HepG2 (cell line): ENCODE measurements around the gene PREP. TPM values are rescaled to one million over a fixed set of nuclear protein-coding genes. Genes with fewer than 3 reads are reported as not detected.

Source experiments
- BORCS8-MEF2B ChIP-seq: sonication (generic); formaldehyde crosslinking; IDR thresholded peaks from 2 replicates; pipeline ENCODE4 v1.8.0; 2022; ENCODE audit warnings: mild to moderate bottlenecking, missing genetic modification reagents
- CC2D1A ChIP-seq: sonication (generic); formaldehyde crosslinking; IDR thresholded peaks from 2 replicates; pipeline ENCODE4 v1.8.1; 2023; ENCODE audit warnings: mild to moderate bottlenecking, missing genetic modification reagents
- FOXC1 ChIP-seq: sonication (generic); formaldehyde crosslinking; IDR thresholded peaks from 2 replicates; pipeline ENCODE4 v1.8.0; 2022; ENCODE audit warnings: mild to moderate bottlenecking, missing genetic modification reagents, borderline replicate concordance
- HES4 ChIP-seq: sonication (generic); formaldehyde crosslinking; IDR thresholded peaks from 2 replicates; pipeline ENCODE4 v1.9.0; 2021; ENCODE audit warnings: mild to moderate bottlenecking, missing genetic modification reagents, borderline replicate concordance
- JUNB ChIP-seq: sonication (generic); formaldehyde crosslinking; IDR thresholded peaks from 2 replicates; pipeline ENCODE4 v1.8.0; 2022; ENCODE audit warnings: missing genetic modification reagents, mild to moderate bottlenecking, borderline replicate concordance
- KDM2A ChIP-seq: sonication (generic); formaldehyde crosslinking; IDR thresholded peaks from 2 replicates; pipeline ENCODE4 v1.4.0; 2020; ENCODE audit warnings: low read depth, missing genetic modification reagents, borderline replicate concordance
- MAZ ChIP-seq, 2 experiments: sonication (generic) in 1 of 2; formaldehyde crosslinking in 1 of 2; IDR thresholded peaks; 2 replicates each; pipeline versions ENCODE4 v1.5.0 to v1.6.1; 2012 to 2020; ENCODE audit warnings: low read depth in 2 of 2, mild to moderate bottlenecking in 2 of 2, borderline replicate concordance in 1 of 2, improper control_type of control experiment in 1 of 2, low read length in 1 of 2, missing genetic modification reagents in 1 of 2, moderate library complexity in 1 of 2
- RAD21 ChIP-seq: fragments of 450-650 bp; formaldehyde crosslinking; IDR thresholded peaks from 2 replicates; pipeline ENCODE4 v1.5.0; 2020; ENCODE audit warnings: mild to moderate bottlenecking
- SETDB1 ChIP-seq: sonication (generic); formaldehyde crosslinking; IDR thresholded peaks from 2 replicates; pipeline ENCODE4 v1.5.1; 2020; ENCODE audit warnings: missing genetic modification reagents, mild to moderate bottlenecking, borderline replicate concordance
- SKI ChIP-seq: fragments of 450-650 bp; IDR thresholded peaks from one replicate; pipeline ENCODE4 v1.6.1; 2018; ENCODE audit warnings: mild to moderate bottlenecking; ENCODE audit not compliant: partially characterized antibody
- TAF15 ChIP-seq: fragments of 200-400 bp; formaldehyde crosslinking; IDR thresholded peaks from one replicate; pipeline ENCODE4 v1.6.1; 2018; ENCODE audit warnings: mild to moderate bottlenecking, low read depth, low read length; ENCODE audit not compliant: poor library complexity, severe bottlenecking
- TARDBP ChIP-seq: sonication (generic); formaldehyde crosslinking; IDR thresholded peaks from 2 replicates; pipeline ENCODE4 v1.8.0; 2022; ENCODE audit warnings: mild to moderate bottlenecking, missing genetic modification reagents
- YY1 ChIP-seq: IDR thresholded peaks from 2 replicates; pipeline ENCODE4 v1.6.1; 2011; ENCODE audit warnings: low read length, low read depth, moderate library complexity, mild to moderate bottlenecking; ENCODE audit not compliant: insufficient read depth, insufficient replicate concordance
- ZBTB10 ChIP-seq: sonication (generic); formaldehyde crosslinking; IDR thresholded peaks from 2 replicates; pipeline ENCODE4 v1.4.0; 2020; ENCODE audit warnings: missing genetic modification reagents, borderline replicate concordance
- ZBTB21 ChIP-seq: sonication (generic); formaldehyde crosslinking; IDR thresholded peaks from 2 replicates; pipeline ENCODE4 v1.4.0; 2020; ENCODE audit warnings: missing genetic modification reagents
- ZBTB8A ChIP-seq: sonication (generic); formaldehyde crosslinking; IDR thresholded peaks from 2 replicates; pipeline ENCODE4 v1.4.0; 2020; ENCODE audit warnings: mild to moderate bottlenecking, low read depth, missing genetic modification reagents, borderline replicate concordance
- ZNF18 ChIP-seq: sonication (generic); formaldehyde crosslinking; IDR thresholded peaks from 2 replicates; pipeline ENCODE4 v1.8.0; 2022; ENCODE audit warnings: mild to moderate bottlenecking, missing genetic modification reagents; ENCODE audit not compliant: insufficient replicate concordance
- ZNF33A ChIP-seq: sonication (generic); formaldehyde crosslinking; IDR thresholded peaks from 2 replicates; pipeline ENCODE4 v1.5.1; 2020; ENCODE audit warnings: missing genetic modification reagents, mild to moderate bottlenecking, moderate library complexity, borderline replicate concordance
- ZNF34 ChIP-seq: sonication (generic); formaldehyde crosslinking; IDR thresholded peaks from 2 replicates; pipeline ENCODE4 v1.4.0; 2020; ENCODE audit warnings: mild to moderate bottlenecking, missing genetic modification reagents, borderline replicate concordance
- ZNF543 ChIP-seq: sonication (generic); formaldehyde crosslinking; IDR thresholded peaks from 2 replicates; pipeline ENCODE4 v1.4.0; 2020; ENCODE audit warnings: mild to moderate bottlenecking, missing genetic modification reagents
- polyA plus RNA-seq, 8 experiments: library from polyadenylated mRNA; depleted of rRNA in 3 of 8; stranded (reverse) in 7 of 8; unstranded in 1 of 8; fragments of >200 nt; fragmentation: Illumina TruSeq in 4 of 8; extraction: Trizol in 4 of 8; gene quantifications; 2 replicates each; pipeline versions ENCODE4 v1.2.1 to v1.2.3, GENCODE V29; 2011 to 2016; ENCODE audit warnings: low read depth in 4 of 8, missing spikeins in 1 of 8, mixed read lengths in 1 of 8; ENCODE audit not compliant: insufficient read depth in 1 of 8
- total RNA-seq, 5 experiments: library from RNA; depleted of rRNA; stranded (reverse); fragments of >200 nt; fragmentation: Illumina TruSeq; extraction: Trizol; gene quantifications; 2 replicates each; pipeline ENCODE4 v1.2.3, GENCODE V29; 2016; ENCODE audit warnings: low read depth in 1 of 5
- TF ChIP-seq, protein P1 (sequence below): sonication (generic); formaldehyde crosslinking; IDR thresholded peaks from 2 replicates; pipeline ENCODE4 v1.5.0; 2020; ENCODE audit warnings: missing genetic modification reagents

PREP gene
- total and polyA plus RNA-seq, 2 of the 13 experiments (the other 11 are each of a cell fraction or from before 2014, with no cell fraction given), result 12.6 to 15.9 TPM

DNA sequence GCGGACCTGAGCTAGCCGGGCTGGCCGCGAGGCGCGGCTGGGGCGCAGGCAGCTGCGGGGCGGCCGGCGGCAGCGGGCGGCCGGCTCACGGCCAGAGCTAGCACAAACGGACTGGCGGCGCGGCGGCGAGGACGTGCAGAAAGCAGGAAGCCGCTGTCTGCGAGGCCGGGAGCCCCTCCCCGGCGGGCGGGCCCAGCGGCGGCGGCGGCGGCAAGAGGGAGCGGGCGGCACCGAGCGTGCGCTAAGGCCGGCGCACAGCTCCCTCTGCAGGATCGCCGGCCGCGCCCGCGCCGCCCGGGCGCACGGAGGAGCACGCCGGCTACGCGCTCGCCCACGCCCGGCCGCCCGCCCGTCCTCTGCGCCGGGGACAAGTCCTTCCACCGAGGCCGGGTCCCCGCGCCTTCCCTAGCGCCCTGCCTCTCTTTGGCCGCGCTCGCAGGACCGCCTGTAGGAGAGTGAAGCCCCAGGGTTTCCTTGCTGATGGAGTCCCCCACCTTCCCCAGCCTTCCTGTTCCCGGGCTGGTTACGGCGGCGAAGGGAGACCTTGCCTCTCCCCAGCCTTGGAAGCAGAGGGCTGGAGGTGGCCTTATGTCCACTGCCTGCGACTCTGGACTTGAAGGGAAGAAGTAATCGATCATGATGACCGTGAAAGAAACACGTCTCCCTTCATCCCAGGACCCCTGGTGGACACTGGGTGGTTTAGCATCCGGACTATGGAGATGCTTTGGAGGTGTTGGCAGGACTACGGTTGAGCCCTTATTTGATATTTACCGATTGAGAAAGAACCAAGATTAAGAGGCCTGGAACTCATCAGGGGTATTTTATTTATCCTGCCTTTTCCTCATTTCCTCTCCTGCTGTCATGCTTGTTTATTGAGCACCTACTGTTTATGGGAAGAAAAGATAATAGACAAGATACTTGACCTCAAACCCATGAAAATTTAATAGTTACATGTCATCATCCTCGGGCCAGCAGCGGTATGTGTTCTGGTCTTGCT lies at the start of gene PREP (continued):
- TF ChIP-seq FOXC1 (CRISPR knock-in tag) (no peak), KDM2A (CRISPR knock-in tag) (peak; percentile 67; the same call in 1 of the 2 replicates), YY1 (peak; percentile 75), MAZ (IDR thresholded peaks at IDR 0.05; ENCODE audit: borderline replicate concordance, low read depth, low read length) (peak; percentile 13; the same call in 1 of the 2 replicates), MAZ (CRISPR knock-in tag; IDR thresholded peaks at IDR 0.05; ENCODE audit: low read depth) (peak; percentile 22; the same call in 1 of the 2 replicates), ZBTB8A (CRISPR knock-in tag) (no peak), JUNB (no peak), HES4 (CRISPR knock-in tag) (no peak; the same call in 1 of the 2 replicates), RAD21 (CRISPR knock-in tag) (peak; percentile 88), TARDBP (CRISPR knock-in tag) (0 out of 2 replicates have a peak, but pooled peaks have one; percentile 33), SETDB1 (no peak), ZNF18 (CRISPR knock-in tag) (no peak), ZNF543 (no peak), SKI (peak; percentile 88), CC2D1A (CRISPR knock-in tag) (no peak), TAF15 (no peak), ZNF33A (CRISPR knock-in tag) (no peak), ZBTB21 (CRISPR knock-in tag) (no peak), ZBTB10 (CRISPR knock-in tag) (no peak), BORCS8-MEF2B (CRISPR knock-in tag) (no peak), ZNF34 (CRISPR knock-in tag) (no peak)
- TF ChIP-seq, protein P1, sequence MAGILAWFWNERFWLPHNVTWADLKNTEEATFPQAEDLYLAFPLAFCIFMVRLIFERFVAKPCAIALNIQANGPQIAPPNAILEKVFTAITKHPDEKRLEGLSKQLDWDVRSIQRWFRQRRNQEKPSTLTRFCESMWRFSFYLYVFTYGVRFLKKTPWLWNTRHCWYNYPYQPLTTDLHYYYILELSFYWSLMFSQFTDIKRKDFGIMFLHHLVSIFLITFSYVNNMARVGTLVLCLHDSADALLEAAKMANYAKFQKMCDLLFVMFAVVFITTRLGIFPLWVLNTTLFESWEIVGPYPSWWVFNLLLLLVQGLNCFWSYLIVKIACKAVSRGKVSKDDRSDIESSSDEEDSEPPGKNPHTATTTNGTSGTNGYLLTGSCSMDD, result no peak
